22Rv1 (cell line): Measurements from ENCODE around the gene KRT27.

Experiments
- H3K27ac ChIP-seq: fragments of 450-650 bp; 2 replicates; pipeline ENCODE4 v1.5.1; 2017
- ZFX ChIP-seq: fragments of 450-650 bp; IDR thresholded peaks from 2 replicates; pipeline ENCODE4 v1.6.1; 2017; ENCODE audit warnings: antibody characterized with exemption, borderline replicate concordance
- TF ChIP-seq, protein P1 (sequence below): fragments of 450-650 bp; IDR thresholded peaks from 2 replicates; pipeline ENCODE4 v1.5.1; 2017; ENCODE audit warnings: mild to moderate bottlenecking

Gene KRT27

DNA sequence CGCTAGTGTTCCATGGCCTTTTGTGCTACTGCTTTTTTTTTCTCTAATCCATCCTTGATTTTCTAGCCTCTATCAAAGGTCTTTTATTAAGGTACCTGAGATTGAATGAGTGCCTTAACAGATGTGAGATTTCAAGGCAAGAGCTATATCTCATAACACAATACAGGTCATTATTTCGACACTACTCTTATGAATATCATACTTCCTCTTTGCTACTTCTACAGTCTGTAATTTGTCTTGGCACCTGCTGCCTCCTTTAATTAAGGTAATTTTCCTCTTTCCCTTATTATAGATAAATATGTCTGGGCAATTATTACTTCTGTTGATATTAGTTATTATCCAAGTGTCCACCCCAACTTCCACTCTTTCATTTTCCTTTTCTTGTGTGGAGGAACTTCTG, 12.1 kb upstream of the KRT27 start:
- H3K27ac ChIP-seq: no peak overlapping the region

DNA sequence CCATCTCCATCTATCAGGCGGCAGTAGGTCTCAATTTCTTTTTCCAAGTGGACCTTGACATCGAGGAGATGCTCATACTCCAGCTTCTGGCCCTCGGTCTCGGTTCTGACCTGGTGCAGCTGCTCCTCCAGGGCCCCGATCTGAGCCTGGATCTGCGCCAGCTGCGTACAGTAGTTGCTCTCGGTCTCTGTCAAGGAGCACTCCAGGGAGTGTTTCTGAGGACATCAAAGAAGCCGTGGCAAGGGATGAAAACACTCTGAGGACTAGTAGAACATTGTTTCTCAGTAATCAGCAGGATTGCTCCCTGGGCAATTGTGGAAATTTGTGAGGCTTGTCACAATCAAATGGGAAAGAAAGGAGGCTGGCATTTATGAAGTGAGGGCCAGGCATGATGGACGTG, 11.5 kb upstream of the KRT27 start:
- TF ChIP-seq, protein P1, sequence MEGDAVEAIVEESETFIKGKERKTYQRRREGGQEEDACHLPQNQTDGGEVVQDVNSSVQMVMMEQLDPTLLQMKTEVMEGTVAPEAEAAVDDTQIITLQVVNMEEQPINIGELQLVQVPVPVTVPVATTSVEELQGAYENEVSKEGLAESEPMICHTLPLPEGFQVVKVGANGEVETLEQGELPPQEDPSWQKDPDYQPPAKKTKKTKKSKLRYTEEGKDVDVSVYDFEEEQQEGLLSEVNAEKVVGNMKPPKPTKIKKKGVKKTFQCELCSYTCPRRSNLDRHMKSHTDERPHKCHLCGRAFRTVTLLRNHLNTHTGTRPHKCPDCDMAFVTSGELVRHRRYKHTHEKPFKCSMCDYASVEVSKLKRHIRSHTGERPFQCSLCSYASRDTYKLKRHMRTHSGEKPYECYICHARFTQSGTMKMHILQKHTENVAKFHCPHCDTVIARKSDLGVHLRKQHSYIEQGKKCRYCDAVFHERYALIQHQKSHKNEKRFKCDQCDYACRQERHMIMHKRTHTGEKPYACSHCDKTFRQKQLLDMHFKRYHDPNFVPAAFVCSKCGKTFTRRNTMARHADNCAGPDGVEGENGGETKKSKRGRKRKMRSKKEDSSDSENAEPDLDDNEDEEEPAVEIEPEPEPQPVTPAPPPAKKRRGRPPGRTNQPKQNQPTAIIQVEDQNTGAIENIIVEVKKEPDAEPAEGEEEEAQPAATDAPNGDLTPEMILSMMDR: no peak
- no peak for TF ChIP-seq ZFX
- H3K27ac ChIP-seq: no peak overlapping the region

More for the DNA sequence above, 12.1 kb upstream of the KRT27 start:
- TF ChIP-seq, protein P1: no peak
- TF ChIP-seq ZFX: no peak

DNA sequence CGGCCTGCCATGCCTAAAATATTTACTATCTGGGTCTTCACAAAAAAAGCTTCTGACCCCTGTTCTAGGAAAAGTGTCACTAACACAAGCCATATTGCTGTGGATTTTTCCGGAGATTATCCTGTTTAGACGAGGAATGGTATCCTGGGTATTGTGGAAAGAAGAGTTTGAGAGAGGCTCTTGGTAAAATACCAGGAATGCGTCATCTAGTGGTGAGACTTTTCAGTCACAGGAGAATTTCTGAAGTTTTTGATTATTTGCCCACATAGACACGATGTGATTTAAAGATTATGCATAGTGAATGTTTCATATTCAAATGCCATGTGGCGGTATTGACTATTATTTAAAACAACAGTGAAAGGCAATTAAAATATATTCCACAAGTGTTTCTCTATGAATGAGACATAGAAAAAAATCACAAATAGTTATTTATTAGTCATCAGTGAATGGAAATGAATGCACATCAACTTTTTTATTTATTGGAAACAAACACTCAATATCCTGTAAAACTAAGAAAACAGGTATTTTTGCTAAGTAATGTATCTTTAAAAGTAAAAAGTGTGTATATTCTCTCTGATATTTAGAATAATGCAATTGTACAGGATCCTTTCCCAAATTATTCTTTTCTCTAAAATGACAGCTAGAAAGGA, 9.6 kb upstream of the KRT27 start:
- H3K27ac ChIP-seq: no peak overlapping the region
- no peak for TF ChIP-seq ZFX
- TF ChIP-seq, protein P1: peak; percentile 63

DNA sequence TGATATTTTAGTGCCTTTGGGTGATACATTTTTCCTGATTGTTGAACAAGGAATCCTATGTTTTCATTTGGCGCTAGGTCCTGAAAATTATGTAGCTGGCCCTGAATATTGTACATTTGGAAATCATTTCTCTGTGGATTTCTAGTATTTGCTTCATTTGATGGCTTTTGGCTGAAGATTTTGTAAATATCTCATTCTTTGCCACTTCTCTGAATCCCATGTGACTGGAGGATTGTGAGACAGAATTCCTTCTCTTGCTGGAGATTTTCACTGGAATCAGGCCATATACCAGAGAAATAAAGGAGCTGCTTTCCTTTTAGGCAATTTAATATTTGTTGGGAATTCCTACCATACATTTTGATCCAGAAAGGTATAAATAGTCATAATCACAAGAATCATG, 8.8 kb upstream of the KRT27 start:
- TF ChIP-seq, protein P1: no peak
- no peak for TF ChIP-seq ZFX
- no peak overlapping the region for H3K27ac ChIP-seq

DNA sequence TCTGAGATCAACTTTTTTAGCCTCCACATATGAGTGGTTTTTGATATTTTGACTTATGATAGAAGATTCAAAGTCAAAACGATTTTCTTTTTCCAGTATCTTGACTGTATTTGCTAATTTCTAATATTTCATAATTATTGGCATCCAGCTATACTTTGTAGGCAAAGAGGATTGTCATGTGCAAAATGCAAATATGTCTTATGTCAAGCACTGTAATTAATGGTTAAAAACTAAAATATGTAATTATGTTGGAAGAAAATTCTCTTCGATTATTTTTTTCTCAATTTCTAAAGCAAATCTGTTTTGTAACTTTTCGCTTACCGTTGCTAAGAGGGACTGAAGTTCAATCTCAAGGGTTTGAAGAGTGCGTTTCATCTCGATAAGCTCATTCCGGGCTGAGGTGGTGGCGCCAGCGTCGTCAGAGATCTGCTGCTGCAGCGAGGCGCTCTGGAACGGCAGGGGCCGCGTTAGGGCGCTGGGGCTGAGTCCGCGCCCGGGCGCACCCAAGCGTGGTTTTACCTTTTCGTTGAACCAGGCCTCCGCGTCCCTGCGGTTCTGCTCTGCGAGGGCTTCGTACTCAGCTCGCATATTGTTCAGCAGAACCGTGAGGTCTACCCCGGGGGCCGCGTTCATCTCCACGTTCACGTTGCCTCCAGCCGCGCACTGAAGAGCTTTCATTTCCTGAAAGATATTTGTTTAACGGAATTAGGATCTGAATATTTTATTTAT, 3.0 kb downstream of the KRT27 start:
- no peak overlapping the region for H3K27ac ChIP-seq
- no peak for TF ChIP-seq ZFX
- TF ChIP-seq, protein P1: no peak

DNA sequence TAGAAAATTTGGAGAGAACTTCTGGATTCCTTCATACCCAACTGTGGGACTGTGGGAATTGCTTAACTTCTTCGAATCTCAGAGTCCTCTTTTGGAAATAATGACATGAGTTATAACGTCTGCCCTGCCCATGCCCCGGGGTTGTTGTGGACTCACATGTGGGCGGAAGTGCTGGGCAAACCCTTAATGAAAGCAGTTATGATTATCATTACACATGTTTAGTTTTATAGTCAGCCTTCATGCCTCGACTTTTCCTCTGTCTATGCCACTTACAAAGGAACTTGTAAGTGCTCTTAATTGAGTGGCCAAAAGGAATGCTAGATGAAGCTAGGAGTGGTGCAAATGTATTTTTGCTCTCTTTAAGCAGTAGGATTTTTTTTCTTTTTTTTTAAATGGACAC, 3.9 kb downstream of the KRT27 start:
- TF ChIP-seq, protein P1: no peak
- TF ChIP-seq ZFX: no peak
- H3K27ac ChIP-seq: no peak overlapping the region

DNA sequence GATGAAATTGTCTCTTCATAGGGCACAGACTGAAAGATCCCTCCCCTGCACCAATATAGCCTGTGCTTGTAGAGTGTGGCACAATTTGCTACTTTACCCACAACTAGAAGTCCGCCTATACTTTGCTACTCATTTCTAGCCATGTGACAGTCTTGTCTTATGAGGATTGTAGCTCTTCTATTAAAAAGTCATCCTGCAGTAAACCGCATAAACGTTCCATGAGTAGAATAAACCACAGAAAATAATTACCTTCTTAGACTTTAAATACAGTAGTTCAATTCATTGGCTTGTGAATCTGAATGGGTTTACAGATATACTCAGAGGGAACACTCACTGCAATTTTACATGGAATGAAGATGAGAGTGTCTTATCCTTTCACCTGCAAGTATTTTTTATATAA, 4.4 kb downstream of the KRT27 start:
- TF ChIP-seq, protein P1: no peak
- H3K27ac ChIP-seq: no peak overlapping the region
